Measurements from ENCODE around the gene PSMC4.

- TF ChIP-seq POLR2AphosphoS5 (IDR thresholded peaks at IDR 0.05): no peak
- no peak for TF ChIP-seq CTCF (IDR thresholded peaks at IDR 0.05)
These were observed 4.3 kb upstream of the PSMC4 start for GRCh38 chr19:39966617-39967016.

Measured in sigmoid colon (tissue), 4 donors.